PFSK-1 (cell line): Measurements from ENCODE around the gene TRPM7.

Experiments
- FOXP2 ChIP-seq: optimal IDR thresholded peaks from 2 replicates; pipeline ENCODE3; 2011; ENCODE audit warnings: borderline replicate concordance, control low read depth, inconsistent platforms; ENCODE audit not compliant: insufficient read depth; ENCODE audit errors: extremely low read length, extremely low read depth
- POLR2AphosphoS5 ChIP-seq: IDR thresholded peaks from 2 replicates; pipeline ENCODE4 v1.6.1; 2012; ENCODE audit warnings: low read depth, mild to moderate bottlenecking, control low read depth, low read length, moderate library complexity
- SIN3A ChIP-seq: IDR thresholded peaks from 2 replicates; pipeline ENCODE4 v1.6.1; 2012; ENCODE audit warnings: mild to moderate bottlenecking, low read length, moderate library complexity, borderline replicate concordance; ENCODE audit not compliant: insufficient read depth
- TAF1 ChIP-seq: IDR thresholded peaks from 2 replicates; pipeline ENCODE4 v1.6.1; 2012; ENCODE audit warnings: low read length, control low read depth, borderline replicate concordance; ENCODE audit not compliant: insufficient read depth
- TF ChIP-seq, protein P1 (sequence below), 2 experiments: IDR thresholded peaks; 2 replicates each; pipeline versions ENCODE4 v1.6.1 to v1.8.0; 2011 to 2012; ENCODE audit warnings: low read depth in 2 of 2, low read length in 2 of 2, control low read depth in 1 of 2, inconsistent platforms in 1 of 2, mild to moderate bottlenecking in 1 of 2, moderate library complexity in 1 of 2; ENCODE audit not compliant: insufficient read depth in 1 of 2

TRPM7 gene

DNA sequence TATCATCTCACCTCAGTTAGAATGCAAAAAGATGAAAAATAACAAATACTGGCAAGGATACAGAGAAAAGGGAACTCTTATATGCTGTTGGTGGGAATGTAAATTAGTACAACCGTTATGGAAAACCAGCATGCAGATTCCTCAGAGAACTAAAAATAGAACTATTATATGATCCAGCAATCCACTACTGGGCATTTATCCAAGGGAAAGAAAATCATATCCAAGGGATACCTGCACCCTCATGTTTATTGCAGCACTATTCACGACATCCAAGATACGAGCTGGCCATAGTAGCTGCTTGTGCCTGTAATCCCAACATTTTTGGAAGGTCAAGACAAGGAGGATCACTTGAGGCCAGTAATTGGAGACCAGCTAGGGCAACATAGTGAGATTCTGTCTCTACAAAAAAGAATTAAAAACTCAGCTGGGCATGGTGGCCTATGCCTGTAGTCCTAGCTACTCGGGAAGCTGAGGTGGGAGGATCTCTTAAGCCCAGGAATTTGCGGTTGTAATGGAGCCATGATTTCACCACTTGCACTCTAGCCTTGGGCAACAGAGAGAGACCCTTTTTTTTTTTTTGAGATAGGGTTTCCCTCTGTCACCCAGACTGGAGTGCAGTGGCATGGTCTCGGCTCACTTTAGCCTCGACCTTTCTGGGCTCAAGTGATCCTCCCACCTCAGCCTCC lies 166.7 kb downstream of the TRPM7 start:
- TF ChIP-seq POLR2AphosphoS5 (no peak), FOXP2 (no peak), SIN3A (no peak), TAF1 (no peak)
- TF ChIP-seq, protein P1, sequence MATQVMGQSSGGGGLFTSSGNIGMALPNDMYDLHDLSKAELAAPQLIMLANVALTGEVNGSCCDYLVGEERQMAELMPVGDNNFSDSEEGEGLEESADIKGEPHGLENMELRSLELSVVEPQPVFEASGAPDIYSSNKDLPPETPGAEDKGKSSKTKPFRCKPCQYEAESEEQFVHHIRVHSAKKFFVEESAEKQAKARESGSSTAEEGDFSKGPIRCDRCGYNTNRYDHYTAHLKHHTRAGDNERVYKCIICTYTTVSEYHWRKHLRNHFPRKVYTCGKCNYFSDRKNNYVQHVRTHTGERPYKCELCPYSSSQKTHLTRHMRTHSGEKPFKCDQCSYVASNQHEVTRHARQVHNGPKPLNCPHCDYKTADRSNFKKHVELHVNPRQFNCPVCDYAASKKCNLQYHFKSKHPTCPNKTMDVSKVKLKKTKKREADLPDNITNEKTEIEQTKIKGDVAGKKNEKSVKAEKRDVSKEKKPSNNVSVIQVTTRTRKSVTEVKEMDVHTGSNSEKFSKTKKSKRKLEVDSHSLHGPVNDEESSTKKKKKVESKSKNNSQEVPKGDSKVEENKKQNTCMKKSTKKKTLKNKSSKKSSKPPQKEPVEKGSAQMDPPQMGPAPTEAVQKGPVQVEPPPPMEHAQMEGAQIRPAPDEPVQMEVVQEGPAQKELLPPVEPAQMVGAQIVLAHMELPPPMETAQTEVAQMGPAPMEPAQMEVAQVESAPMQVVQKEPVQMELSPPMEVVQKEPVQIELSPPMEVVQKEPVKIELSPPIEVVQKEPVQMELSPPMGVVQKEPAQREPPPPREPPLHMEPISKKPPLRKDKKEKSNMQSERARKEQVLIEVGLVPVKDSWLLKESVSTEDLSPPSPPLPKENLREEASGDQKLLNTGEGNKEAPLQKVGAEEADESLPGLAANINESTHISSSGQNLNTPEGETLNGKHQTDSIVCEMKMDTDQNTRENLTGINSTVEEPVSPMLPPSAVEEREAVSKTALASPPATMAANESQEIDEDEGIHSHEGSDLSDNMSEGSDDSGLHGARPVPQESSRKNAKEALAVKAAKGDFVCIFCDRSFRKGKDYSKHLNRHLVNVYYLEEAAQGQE (IDR thresholded peaks at IDR 0.05; ENCODE audit: insufficient read depth in 1 of 2, low read depth in 2 of 2, low read length in 2 of 2): no peak

DNA sequence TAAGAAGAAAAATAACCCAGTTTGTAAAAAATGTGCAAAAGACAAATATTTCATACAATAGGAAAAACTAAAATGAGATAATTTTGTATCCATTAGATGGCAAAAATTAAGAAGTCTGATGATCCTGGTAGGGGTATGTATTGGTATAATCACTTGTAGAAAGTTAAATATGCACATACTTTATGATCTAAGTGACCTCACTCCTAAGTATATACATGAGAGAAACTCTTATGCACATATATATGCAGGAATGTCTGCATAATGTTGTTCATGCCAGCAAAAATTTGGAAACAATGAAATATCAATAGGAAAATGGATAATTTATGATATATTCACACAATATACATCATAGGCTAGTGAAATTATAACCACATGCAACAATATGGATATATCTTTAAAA lies 173.6 kb downstream of the TRPM7 start:
- TF ChIP-seq POLR2AphosphoS5 (no peak), SIN3A (no peak), FOXP2 (no peak), TAF1 (no peak)
